HTERT RPE-1 (cell line): ENCODE measurements around the gene SLAIN2.
"Not testable (repeated sequence)": the region's sequence is repeated elsewhere in the genome, so short reads cannot be mapped to it uniquely, and the experiment has no call there.

Experiments
- in situ Hi-C: fragments of 300-500 bp; cut with MboI; formaldehyde crosslinking; loops from 4 replicates; pipeline ENCODE4 v1.14.3; 2020; ENCODE audit warnings: low sequenced_read_pairs

The SLAIN2 gene

GRCh38 chr4:48340965-48341775 lies at the start of gene SLAIN2:
Gene SLAIN2 (plus strand): TSS chr4:48341529. CDS start chr4:48341740, 211 bp downstream.
- in situ Hi-C loops = no loop called here

- in situ Hi-C loops = not testable (repeated sequence)
These were observed 49.0 kb upstream of the SLAIN2 start for GRCh38 chr4:48292218-48292790.

- in situ Hi-C loops = no loop called here
These were observed 46.2 kb upstream of the SLAIN2 start for GRCh38 chr4:48295116-48295515.

- in situ Hi-C loops = no loop called here
These were observed 45.0 kb upstream of the SLAIN2 start for GRCh38 chr4:48296365-48296764.

- in situ Hi-C loops = no loop called here
These were observed 44.0 kb upstream of the SLAIN2 start for GRCh38 chr4:48297256-48297846.

- in situ Hi-C loops = no loop called here
These were observed 41.8 kb upstream of the SLAIN2 start for GRCh38 chr4:48299560-48299959.

GRCh38 chr4:48300004-48300403 lies 41.3 kb upstream of the SLAIN2 start:
- in situ Hi-C loops = no loop called here

- in situ Hi-C loops = no loop called here
These were observed 35.8 kb upstream of the SLAIN2 start for GRCh38 chr4:48305508-48305907.

- in situ Hi-C loops = no loop called here
These were observed 33.8 kb upstream of the SLAIN2 start for GRCh38 chr4:48307528-48307927.

- in situ Hi-C loops = no loop called here
These were observed 32.4 kb upstream of the SLAIN2 start for GRCh38 chr4:48308901-48309300.

- in situ Hi-C loops = no loop called here
These were observed 29.4 kb upstream of the SLAIN2 start for GRCh38 chr4:48311896-48312295.

GRCh38 chr4:48314746-48315145 lies 26.6 kb upstream of the SLAIN2 start:
- in situ Hi-C loops = not testable (repeated sequence)

- in situ Hi-C loops = no loop called here
These were observed 25.4 kb upstream of the SLAIN2 start for GRCh38 chr4:48315728-48316630.

GRCh38 chr4:48321312-48321711 lies 20.0 kb upstream of the SLAIN2 start:
- in situ Hi-C loops = no loop called here

GRCh38 chr4:48322063-48322462 lies 19.3 kb upstream of the SLAIN2 start:
- in situ Hi-C loops = no loop called here

- in situ Hi-C loops = no loop called here
These were observed 17.0 kb upstream of the SLAIN2 start for GRCh38 chr4:48324281-48324680.

- in situ Hi-C loops = no loop called here
These were observed 12.1 kb upstream of the SLAIN2 start for GRCh38 chr4:48329193-48329592.

- in situ Hi-C loops = no loop called here
These were observed 11.4 kb upstream of the SLAIN2 start for GRCh38 chr4:48329976-48330375.

GRCh38 chr4:48331577-48332330 lies 9.6 kb upstream of the SLAIN2 start:
- in situ Hi-C loops = no loop called here

GRCh38 chr4:48332661-48333060 lies 8.7 kb upstream of the SLAIN2 start:
- in situ Hi-C loops = no loop called here
